Endothelial cell (in vitro differentiated cells): Measurements from ENCODE around the gene HEG1. TPM values are rescaled to one million over a fixed set of nuclear protein-coding genes. Genes with fewer than 3 reads are reported as not detected.

Experiments used
- DNase-seq: peaks from one replicate; pipeline ENCODE4 v3.0.0; 2021; ENCODE audit warnings: low spot score
- H3K27ac Mint-ChIP-seq: one replicate; pipeline ENCODE4 v1.8.0; 2021; ENCODE audit warnings: mixed read lengths, inconsistent platforms; ENCODE audit not compliant: unreplicated experiment
- H3K27me3 Mint-ChIP-seq: one replicate; pipeline ENCODE4 v1.8.0; 2021; ENCODE audit warnings: mild to moderate bottlenecking, moderate library complexity, mixed read lengths, inconsistent platforms; ENCODE audit not compliant: unreplicated experiment
- H3K36me3 Mint-ChIP-seq: one replicate; pipeline ENCODE4 v1.8.0; 2021; ENCODE audit warnings: mild to moderate bottlenecking, low read depth, mixed read lengths, inconsistent platforms; ENCODE audit not compliant: unreplicated experiment
- H3K4me1 Mint-ChIP-seq: one replicate; pipeline ENCODE4 v1.8.0; 2021; ENCODE audit warnings: mild to moderate bottlenecking, mixed read lengths, inconsistent platforms; ENCODE audit not compliant: unreplicated experiment
- H3K4me3 Mint-ChIP-seq: one replicate; pipeline ENCODE4 v1.8.0; 2021; ENCODE audit warnings: mild to moderate bottlenecking, mixed read lengths, inconsistent platforms; ENCODE audit not compliant: unreplicated experiment
- H3K9me3 Mint-ChIP-seq: one replicate; pipeline ENCODE4 v1.8.0; 2021; ENCODE audit warnings: mixed read lengths, inconsistent platforms; ENCODE audit not compliant: unreplicated experiment
- CTCF ChIP-seq: fragments of 200-600 bp; sonication (generic); IDR thresholded peaks from one replicate; pipeline ENCODE4 v1.5.0; 2021; ENCODE audit warnings: antibody characterized with exemption; ENCODE audit not compliant: unreplicated experiment
- total RNA-seq: library from RNA; stranded (reverse); fragmentation: NEBNext Ultra II Directional; extraction: Animal tissue kit (Norgen Biotek cat#: 25700); gene quantifications from one replicate; pipeline ENCODE4 v1.2.1, GENCODE V29; 2021; ENCODE audit not compliant: unreplicated experiment

Gene HEG1
- total RNA-seq, 1 donor from 2014 or later: 17.1 TPM

- no peak for TF ChIP-seq CTCF
- no peak overlapping the region for H3K27ac Mint-ChIP-seq
- peaks cover 3% of the 10 kb centered on the region for H3K27me3 Mint-ChIP-seq
- H3K4me3 Mint-ChIP-seq: no peak overlapping the region
- no peaks in the 10 kb centered on the region for H3K9me3 Mint-ChIP-seq
- no peak for DNase-seq
- no peaks in the 10 kb centered on the region for H3K36me3 Mint-ChIP-seq
- peaks cover 10% of the 10 kb centered on the region for H3K4me1 Mint-ChIP-seq
Measured at GRCh38 chr3:124969190-124969589, 86.6 kb downstream of the HEG1 start.

GRCh38 chr3:124967964-124968363 is 87.8 kb downstream of the HEG1 start:
- no peaks in the 10 kb centered on the region for H3K9me3 Mint-ChIP-seq

GRCh38 chr3:124966521-124967445 is 89.0 kb downstream of the HEG1 start:
- no peak overlapping the region for H3K27ac Mint-ChIP-seq
- no peaks in the 10 kb centered on the region for H3K36me3 Mint-ChIP-seq
- H3K4me1 Mint-ChIP-seq: peaks cover 7% of the 10 kb centered on the region
- no peak for DNase-seq
- no peak for TF ChIP-seq CTCF
- no peaks in the 10 kb centered on the region for H3K9me3 Mint-ChIP-seq
- no peak overlapping the region for H3K4me3 Mint-ChIP-seq
- no peaks in the 10 kb centered on the region for H3K27me3 Mint-ChIP-seq

More at GRCh38 chr3:124967964-124968363, 87.8 kb downstream of the HEG1 start:
- Mint-ChIP-seq H3K4me1 (peaks cover 7% of the 10 kb centered on the region), H3K36me3 (no peaks in the 10 kb centered on the region), H3K27me3 (peaks cover 1% of the 10 kb centered on the region), H3K27ac (no peak overlapping the region), H3K4me3 (no peak overlapping the region)
- TF ChIP-seq CTCF: no peak
- DNase-seq: no peak

GRCh38 chr3:124965413-124965812 is 90.4 kb downstream of the HEG1 start:
- no peak overlapping the region for H3K4me3 Mint-ChIP-seq
- no peaks in the 10 kb centered on the region for H3K9me3 Mint-ChIP-seq
- H3K27ac Mint-ChIP-seq: no peak overlapping the region
- H3K27me3 Mint-ChIP-seq: no peaks in the 10 kb centered on the region
- DNase-seq: no peak
- peaks cover 7% of the 10 kb centered on the region for H3K4me1 Mint-ChIP-seq
- H3K36me3 Mint-ChIP-seq: no peaks in the 10 kb centered on the region
- TF ChIP-seq CTCF: no peak

- Mint-ChIP-seq H3K9me3 (no peaks in the 10 kb centered on the region), H3K4me3 (no peak overlapping the region), H3K27ac (no peak overlapping the region), H3K36me3 (no peaks in the 10 kb centered on the region), H3K27me3 (no peaks in the 10 kb centered on the region), H3K4me1 (peaks cover 6% of the 10 kb centered on the region)
- no peak for TF ChIP-seq CTCF
- no peak for DNase-seq
Measured at GRCh38 chr3:124964387-124964786, 91.4 kb downstream of the HEG1 start.
